Breast epithelium (tissue), 4 donors: ENCODE measurements around the gene NOP53. TPM values are rescaled to one million over a fixed set of nuclear protein-coding genes. Genes with fewer than 3 reads are reported as not detected.
A peak's percentile ranks its signal among the peaks of the same experiment; 100 is the strongest.
"Not testable (repeated sequence)": the region's sequence is repeated elsewhere in the genome, so short reads cannot be mapped to it uniquely, and the experiment has no call there.

Source experiments
- DNase-seq, 2 donors: peaks; one replicate each; pipeline ENCODE4 v3.0.0-alpha.2; 2019; ENCODE audit warnings: low spot score in 2 of 2
- H3K27ac ChIP-seq, 2 donors: fragments of 200-600 bp; sonication (generic) in 1 of 2; one replicate each; pipeline ENCODE4 v1.5.1; 2016 to 2019; ENCODE audit warnings: mild to moderate bottlenecking in 1 of 2
- H3K27me3 ChIP-seq, 2 donors: fragments of 200-600 bp; sonication (generic) in 1 of 2; one replicate each; pipeline versions ENCODE4 v1.5.1 to v1.6.0; 2017 to 2019; ENCODE audit warnings: control low read depth in 1 of 2, mild to moderate bottlenecking in 1 of 2
- H3K36me3 ChIP-seq: fragments of 200-600 bp; one replicate; pipeline ENCODE4 v1.5.1; 2019
- H3K4me1 ChIP-seq, 2 donors: fragments of 200-600 bp; sonication (generic); one replicate each; pipeline ENCODE4 v1.5.1; 2016 to 2019; ENCODE audit warnings: control low read depth in 1 of 2
- H3K4me3 ChIP-seq, 3 donors: fragments of 200-600 bp; sonication (generic); 1 replicate in 2 of 3; 2 replicates in 1 of 3; pipeline ENCODE4 v1.5.1; 2016 to 2019; ENCODE audit warnings: mild to moderate bottlenecking in 3 of 3, moderate library complexity in 2 of 3
- H3K9me3 ChIP-seq, 2 donors: fragments of 200-600 bp; sonication (generic) in 1 of 2; one replicate each; pipeline ENCODE4 v1.5.1; 2016 to 2019; ENCODE audit warnings: control low read depth in 1 of 2
- CTCF ChIP-seq, 3 donors: fragments of 450-650 bp; IDR thresholded peaks; one replicate each; pipeline ENCODE4 v1.5.1; 2016 to 2017; ENCODE audit warnings: antibody characterized with exemption in 3 of 3, mild to moderate bottlenecking in 3 of 3, moderate library complexity in 3 of 3
- POLR2A ChIP-seq: fragments of 450-650 bp; IDR thresholded peaks from one replicate; pipeline ENCODE4 v1.6.1; 2016; ENCODE audit warnings: antibody characterized with exemption, mild to moderate bottlenecking, moderate library complexity
- POLR2AphosphoS5 ChIP-seq, 3 donors: sonication (generic); formaldehyde crosslinking; IDR thresholded peaks; one replicate each; pipeline ENCODE4 v1.6.1; 2017; ENCODE audit warnings: antibody characterized with exemption in 3 of 3
- intact Hi-C: fragments of 100-400 bp; cut with DNase I; formaldehyde crosslinking; loops from one replicate; pipeline ENCODE4 v1.15.1; 2023; ENCODE audit warnings: low total_unique reads
- total RNA-seq, 3 donors: library from RNA; depleted of rRNA; stranded (reverse); fragments of >200 nt; gene quantifications; one replicate each; pipeline ENCODE4 v1.1.0, GENCODE V29; 2016

NOP53 gene
- total RNA-seq, 3 donors from 2014 or later = 391 to 498 (median 457) TPM

- Histone ChIP-seq H3K4me3 (peak within 1 kb of the TSS; percentile 60 to 88 (median 76)), H3K36me3 (no peaks in the 10 kb centered on the region), H3K4me1 (no peaks in the 10 kb centered on the region), H3K27ac (peak within 1 kb of the TSS; percentile 86 to 91), H3K27me3 (no peaks in the 10 kb centered on the region), H3K9me3 (no peaks in the 10 kb centered on the region)
- intact Hi-C loops = loop anchor here (1.0 kb wide), 1 partner anchor 30 kb away; no protein-coding TSS in a partner anchor
- TF ChIP-seq POLR2A (no peak), POLR2AphosphoS5 (IDR thresholded peaks at IDR 0.05) (peak; percentile 66 to 77 (median 68)), CTCF (IDR thresholded peaks at IDR 0.05) (peak; percentile 88 to 98 (median 98))
- peak; percentile 54 to 70 for DNase-seq
Measured at GRCh38 chr19:47713046-47714021, 32.0 kb upstream of the NOP53 start, which contains the start of gene EHD2. Gene EHD2 (plus strand): TSS chr19:47713422. CDS start chr19:47716613, 3,191 bp downstream.

GRCh38 chr19:47714339-47714738 is 31.0 kb upstream of the NOP53 start:
- Histone ChIP-seq H3K9me3 (no peaks in the 10 kb centered on the region), H3K4me1 (no peaks in the 10 kb centered on the region), H3K36me3 (no peaks in the 10 kb centered on the region), H3K27ac (peak overlapping the region; percentile 86 to 91), H3K27me3 (no peaks in the 10 kb centered on the region), H3K4me3 (peak overlapping the region; percentile 60 to 88 (median 76))
- no peak for TF ChIP-seq POLR2AphosphoS5 (IDR thresholded peaks at IDR 0.05)
- intact Hi-C loops = no loop called here
- DNase-seq = no peak

- H3K9me3 ChIP-seq, DNase-seq, H3K27me3 ChIP-seq, H3K36me3 ChIP-seq, intact Hi-C loops, H3K4me1 ChIP-seq: not testable (repeated sequence)
- Histone ChIP-seq H3K27ac (peak overlapping the region in 1 of 2 donors; percentile 91), H3K4me3 (peak overlapping the region; percentile 60 to 88 (median 76))
Measured at GRCh38 chr19:47714855-47715254, 30.5 kb upstream of the NOP53 start.

GRCh38 chr19:47716270-47716937 is 28.9 kb upstream of the NOP53 start:
- H3K4me1 ChIP-seq = no peaks in the 10 kb centered on the region
- TF ChIP-seq CTCF (IDR thresholded peaks at IDR 0.05) = no peak
- TF ChIP-seq POLR2AphosphoS5 (IDR thresholded peaks at IDR 0.05) = no peak
- TF ChIP-seq POLR2A = no peak
- peak overlapping the region in 1 of 2 donors; percentile 79 for H3K27ac ChIP-seq
- no peaks in the 10 kb centered on the region for H3K9me3 ChIP-seq
- intact Hi-C loops = no loop called here
- no peak for DNase-seq
- no peaks in the 10 kb centered on the region for H3K27me3 ChIP-seq
- H3K4me3 ChIP-seq = peak overlapping the region; percentile 10 to 54 (median 17)
- no peaks in the 10 kb centered on the region for H3K36me3 ChIP-seq

GRCh38 chr19:47718415-47719046 is 26.8 kb upstream of the NOP53 start:
- H3K4me1 ChIP-seq, H3K36me3 ChIP-seq, H3K27me3 ChIP-seq, DNase-seq, H3K9me3 ChIP-seq, intact Hi-C loops: not testable (repeated sequence)
- peak overlapping the region; percentile 88 to 97 for H3K27ac ChIP-seq
- H3K4me3 ChIP-seq = peak overlapping the region; percentile 20 to 53 (median 30)

- no peaks in the 10 kb centered on the region for H3K27me3 ChIP-seq
- intact Hi-C loops = no loop called here
- H3K27ac ChIP-seq = peak overlapping the region; percentile 88 to 97
- peak; percentile 72 to 84 for DNase-seq
- no peaks in the 10 kb centered on the region for H3K36me3 ChIP-seq
- H3K4me3 ChIP-seq = peak overlapping the region; percentile 20 to 53 (median 30)
- H3K4me1 ChIP-seq = peaks cover 6% of the 10 kb centered on the region in 2 donors
- TF ChIP-seq POLR2A = no peak
- peak; percentile 51 to 90 (median 59) for TF ChIP-seq POLR2AphosphoS5 (IDR thresholded peaks at IDR 0.05)
- no peaks in the 10 kb centered on the region for H3K9me3 ChIP-seq
Measured at GRCh38 chr19:47719047-47719859, 26.1 kb upstream of the NOP53 start.
